ENCODE measurements around the gene CD209.
"Not testable (repeated sequence)": the region's sequence is repeated elsewhere in the genome, so short reads cannot be mapped to it uniquely, and the experiment has no call there.

CD209 gene

DNA sequence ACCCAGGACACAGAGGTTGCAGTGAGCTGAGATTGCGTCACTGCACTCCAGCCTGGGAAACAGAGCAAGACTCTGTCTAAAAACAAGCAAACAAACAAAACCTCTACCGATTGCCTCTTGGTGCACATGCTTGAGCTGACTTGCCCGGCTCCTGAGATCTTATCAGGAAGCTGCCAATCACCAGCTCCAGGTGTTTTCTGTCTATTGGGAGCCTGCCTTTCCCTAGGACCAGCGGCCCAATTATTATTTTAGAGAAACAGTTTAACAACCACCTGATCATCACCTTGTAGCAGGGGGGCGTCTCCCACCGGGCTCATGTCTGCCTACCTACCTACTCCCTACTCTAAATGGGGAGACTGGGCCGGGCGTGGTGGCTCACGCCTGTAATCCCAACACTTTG lies 26.5 kb upstream of the CD209 start:
- Histone ChIP-seq H3K4me3 (no peak overlapping the region), H3K9me3 (no peaks in the 10 kb centered on the region), H3K4me2 (no peak overlapping the region), H3K9ac (no peak overlapping the region), H3K27ac (no peak overlapping the region), H3K36me3 (no peaks in the 10 kb centered on the region), H4K20me1 (no peaks in the 10 kb centered on the region), H3K4me1 (peaks cover 7% of the 10 kb centered on the region; the same call in 1 of the 2 replicates), H3K27me3 (no peaks in the 10 kb centered on the region)
- no peak for TF ChIP-seq Cebpa-rat (IDR thresholded peaks at IDR 0.05)

- Histone ChIP-seq H3K27ac (no peak overlapping the region), H3K27me3 (no peaks in the 10 kb centered on the region), H3K4me2 (no peak overlapping the region)
These were observed 25.5 kb upstream of the CD209 start for GRCh38 chr19:7772752-7773291.

GRCh38 chr19:7771072-7771471 lies 23.7 kb upstream of the CD209 start:
- Histone ChIP-seq H3K9ac (no peak overlapping the region), H3K4me1 (no peaks in the 10 kb centered on the region), H3K27me3 (no peaks in the 10 kb centered on the region)

More at GRCh38 chr19:7772752-7773291, 25.5 kb upstream of the CD209 start:
- Histone ChIP-seq H3K4me1 (no peaks in the 10 kb centered on the region), H3K4me3 (no peak overlapping the region), H3K9ac (no peak overlapping the region), H3K36me3 (no peaks in the 10 kb centered on the region), H3K9me3 (no peaks in the 10 kb centered on the region), H4K20me1 (no peaks in the 10 kb centered on the region)
- TF ChIP-seq Cebpa-rat (IDR thresholded peaks at IDR 0.05): no peak

GRCh38 chr19:7769171-7769570 lies 21.8 kb upstream of the CD209 start:
- Histone ChIP-seq H3K27me3 (no peaks in the 10 kb centered on the region), H3K9me3 (no peaks in the 10 kb centered on the region), H4K20me1 (no peaks in the 10 kb centered on the region), H3K4me2 (no peak overlapping the region), H3K9ac (no peak overlapping the region), H3K4me1 (no peaks in the 10 kb centered on the region), H3K4me3 (no peak overlapping the region), H3K27ac (no peak overlapping the region), H3K36me3 (no peaks in the 10 kb centered on the region)
- no peak for TF ChIP-seq Cebpa-rat (IDR thresholded peaks at IDR 0.05)

More at GRCh38 chr19:7771072-7771471, 23.7 kb upstream of the CD209 start:
- Histone ChIP-seq H3K9me3 (no peaks in the 10 kb centered on the region), H3K4me3 (no peak overlapping the region), H4K20me1 (no peaks in the 10 kb centered on the region), H3K4me2 (no peak overlapping the region), H3K36me3 (no peaks in the 10 kb centered on the region), H3K27ac (no peak overlapping the region)
- TF ChIP-seq Cebpa-rat (IDR thresholded peaks at IDR 0.05): no peak

DNA sequence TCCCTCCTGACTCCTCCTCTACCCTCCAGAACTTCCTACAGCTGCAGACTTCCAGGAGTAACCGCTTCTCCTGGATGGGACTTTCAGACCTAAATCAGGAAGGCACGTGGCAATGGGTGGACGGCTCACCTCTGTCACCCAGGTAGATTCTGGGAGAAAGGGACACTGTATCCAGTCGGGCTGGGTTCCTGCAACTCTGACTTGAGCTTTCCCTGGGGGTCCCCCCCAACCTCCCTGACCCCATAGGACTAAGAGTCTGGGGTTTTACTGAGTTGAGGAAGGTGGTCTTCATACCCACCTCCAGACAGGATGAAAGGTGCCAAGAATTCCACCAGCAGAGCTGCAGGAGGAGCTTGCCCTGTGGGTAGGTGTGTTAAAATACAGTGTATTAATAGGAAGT lies 20.2 kb upstream of the CD209 start:
- Histone ChIP-seq H3K27me3 (no peaks in the 10 kb centered on the region), H3K4me2 (no peak overlapping the region), H3K4me3 (no peak overlapping the region), H3K9me3 (no peaks in the 10 kb centered on the region), H3K4me1 (peaks cover 7% of the 10 kb centered on the region; the same call in 1 of the 2 replicates), H4K20me1 (no peaks in the 10 kb centered on the region), H3K9ac (no peak overlapping the region), H3K27ac (no peak overlapping the region), H3K36me3 (no peaks in the 10 kb centered on the region)
- no peak for TF ChIP-seq Cebpa-rat (IDR thresholded peaks at IDR 0.05)

GRCh38 chr19:7766535-7766934 lies 19.2 kb upstream of the CD209 start:
- TF ChIP-seq Cebpa-rat (IDR thresholded peaks at IDR 0.05): no peak

DNA sequence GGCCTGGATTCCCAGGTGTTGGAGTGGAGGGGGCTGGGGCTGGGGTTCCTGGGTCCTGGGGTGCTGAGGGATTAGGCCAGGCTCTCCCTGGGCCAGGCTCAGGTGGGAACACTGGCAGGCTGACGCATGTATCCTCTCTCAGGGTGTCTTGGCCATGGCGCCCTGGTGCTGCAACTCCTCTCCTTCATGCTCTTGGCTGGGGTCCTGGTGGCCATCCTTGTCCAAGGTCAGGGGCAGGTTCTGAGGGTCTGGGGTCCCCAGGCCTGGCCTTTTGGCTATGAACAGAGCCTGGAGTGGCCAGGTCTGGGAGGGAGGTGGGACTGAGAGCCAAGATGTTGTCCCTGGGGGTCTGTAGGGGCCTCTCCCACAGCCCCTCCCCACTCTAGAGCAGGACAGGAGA lies 17.7 kb upstream of the CD209 start:
- H3K9me3 ChIP-seq: peaks cover 16% of the 10 kb centered on the region
- not testable (repeated sequence) for H4K20me1 ChIP-seq, H3K4me1 ChIP-seq, H3K9ac ChIP-seq, H3K4me2 ChIP-seq, H3K27me3 ChIP-seq, H3K4me3 ChIP-seq, H3K27ac ChIP-seq, H3K36me3 ChIP-seq

More at GRCh38 chr19:7766535-7766934, 19.2 kb upstream of the CD209 start:
- Histone ChIP-seq H3K27me3 (no peaks in the 10 kb centered on the region), H3K9ac (no peak overlapping the region), H3K4me1 (peaks cover 8% of the 10 kb centered on the region; the same call in 1 of the 2 replicates), H3K4me2 (no peak overlapping the region), H3K36me3 (no peaks in the 10 kb centered on the region), H3K4me3 (no peak overlapping the region), H4K20me1 (no peaks in the 10 kb centered on the region), H3K27ac (no peak overlapping the region), H3K9me3 (peaks cover 3% of the 10 kb centered on the region; the same call in 1 of the 2 replicates)

- peaks cover 25% of the 10 kb centered on the region for H3K9me3 ChIP-seq
- H3K4me1 ChIP-seq, H3K27me3 ChIP-seq, H3K27ac ChIP-seq, H3K4me3 ChIP-seq, H3K4me2 ChIP-seq, H3K36me3 ChIP-seq, H4K20me1 ChIP-seq, H3K9ac ChIP-seq: not testable (repeated sequence)
These were observed 16.8 kb upstream of the CD209 start for GRCh38 chr19:7764157-7764556.

DNA sequence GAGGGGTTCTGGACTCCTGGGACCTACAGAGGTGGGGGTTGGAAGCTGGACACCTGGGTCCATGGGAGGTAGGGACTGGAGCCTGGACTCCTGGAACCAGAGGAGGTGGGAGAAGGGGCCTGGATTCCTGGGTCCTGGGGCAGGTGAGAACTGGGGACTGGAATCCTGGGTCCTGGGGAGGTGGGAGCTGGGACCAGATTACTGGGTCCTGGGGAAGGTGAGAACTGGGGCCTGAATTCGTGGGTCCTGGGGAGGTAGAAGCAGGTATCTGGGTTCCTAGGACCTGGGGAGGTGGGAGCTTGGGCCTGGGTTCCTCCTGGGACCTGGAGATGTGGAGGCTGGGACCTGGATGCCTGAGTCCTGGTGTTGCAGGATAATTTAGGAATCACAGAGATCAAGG lies 16.4 kb upstream of the CD209 start:
- H3K36me3 ChIP-seq: no peaks in the 10 kb centered on the region
- no peak overlapping the region for H3K4me2 ChIP-seq
- H3K27ac ChIP-seq: no peak overlapping the region
- H3K9ac ChIP-seq: no peak overlapping the region
- H4K20me1 ChIP-seq: no peaks in the 10 kb centered on the region
- peaks cover 8% of the 10 kb centered on the region; the same call in 1 of the 2 replicates for H3K4me1 ChIP-seq
- no peaks in the 10 kb centered on the region for H3K27me3 ChIP-seq
- peaks cover 30% of the 10 kb centered on the region for H3K9me3 ChIP-seq
- no peak for TF ChIP-seq Cebpa-rat (IDR thresholded peaks at IDR 0.05)
- H3K4me3 ChIP-seq: no peak overlapping the region

- H4K20me1 ChIP-seq: no peaks in the 10 kb centered on the region
- H3K4me2 ChIP-seq: 0 out of 2 replicates have a peak within 1 kb of the TSS, but pooled peaks have one; percentile 6
These were observed 15.5 kb upstream of the CD209 start, which contains the start of gene CLEC4M for GRCh38 chr19:7762719-7763293. TSS of gene CLEC4M (plus strand) at chr19:7763243. CDS start at chr19:7763267, 24 bp downstream.

More at GRCh38 chr19:7762719-7763293, 15.5 kb upstream of the CD209 start, which contains the start of gene CLEC4M:
- no peaks in the 10 kb centered on the region for H3K36me3 ChIP-seq
- no peak within 1 kb of the TSS for H3K4me3 ChIP-seq
- TF ChIP-seq Cebpa-rat (IDR thresholded peaks at IDR 0.05): no peak
- no peak within 1 kb of the TSS for H3K27ac ChIP-seq
- H3K4me1 ChIP-seq: peaks cover 8% of the 10 kb centered on the region; the same call in 1 of the 2 replicates
- H3K9ac ChIP-seq: no peak within 1 kb of the TSS
- H3K9me3 ChIP-seq: peaks cover 39% of the 10 kb centered on the region
- H3K27me3 ChIP-seq: no peaks in the 10 kb centered on the region

Data from BLaER1 (cell line).